ENCODE data around the gene HOXA13.

The HOXA13 gene

DNA sequence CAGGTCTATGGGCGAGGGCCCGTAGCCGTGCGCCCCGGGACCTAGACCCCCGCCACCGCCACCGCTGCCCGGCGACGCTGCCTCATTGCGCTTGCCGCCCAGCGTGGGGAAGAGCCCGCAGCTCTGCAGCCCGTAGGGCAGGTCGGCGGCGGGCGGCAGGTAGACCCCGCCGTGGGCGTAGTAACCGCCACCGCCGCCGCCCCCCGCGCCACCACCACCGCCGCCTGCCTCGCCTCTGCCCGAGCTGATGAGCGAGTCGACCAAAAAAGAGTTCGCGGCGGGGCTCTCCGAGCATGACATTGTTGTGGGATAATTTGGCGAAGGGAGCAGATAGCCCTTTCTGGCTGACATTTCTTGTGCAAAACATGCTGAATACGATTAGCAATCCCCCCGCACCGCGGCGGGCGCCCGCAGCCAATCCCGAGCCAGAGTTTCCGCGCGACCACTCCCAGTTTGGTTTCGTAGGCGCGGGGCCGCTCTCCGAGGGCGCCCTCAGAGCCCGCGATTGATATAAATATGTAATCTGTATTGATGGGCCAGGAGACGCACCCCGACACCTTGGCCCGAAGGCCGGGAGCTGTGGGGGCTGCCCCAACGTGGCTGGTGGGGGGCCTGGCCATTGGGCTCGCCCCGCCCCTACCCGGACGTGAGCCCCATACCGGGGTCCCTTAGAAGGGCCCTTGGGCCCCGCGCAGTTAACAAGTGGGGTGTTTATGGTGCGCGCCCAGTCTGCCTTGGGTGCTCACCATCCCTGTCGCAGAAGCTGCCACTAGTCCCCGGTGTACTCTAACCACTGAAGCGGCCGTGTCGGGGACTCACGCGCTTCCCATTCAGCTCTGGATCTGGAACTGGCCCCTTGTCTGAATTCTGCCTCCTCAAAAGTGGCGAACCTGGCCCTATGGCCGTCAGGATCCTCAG lies 25.7 kb downstream of the HOXA13 start, which contains the start of gene HOXA10:
Gene HOXA10, minus strand, starts transcription at position 365 of the 918 bp plus-strand sequence. Its CDS starts 14 bp downstream, at position 351.
- Mint-ChIP-seq H3K27me3 (peaks cover 67 to 91% of the 10 kb centered on the region in 2 donors), H3K4me1 (ENCODE audit: low read depth in 2 of 2) (peaks cover 14 to 20% of the 10 kb centered on the region in 2 donors), H3K4me3 (peak within 1 kb of the TSS; percentile 76 to 77), H3K36me3 (ENCODE audit: insufficient read depth) (peaks cover 19% of the 10 kb centered on the region), H3K27ac (no peak within 1 kb of the TSS), H3K9me3 (no peaks in the 10 kb centered on the region)
- ATAC-seq (replicated peaks) = no peak
- DNase-seq = no peak

DNA sequence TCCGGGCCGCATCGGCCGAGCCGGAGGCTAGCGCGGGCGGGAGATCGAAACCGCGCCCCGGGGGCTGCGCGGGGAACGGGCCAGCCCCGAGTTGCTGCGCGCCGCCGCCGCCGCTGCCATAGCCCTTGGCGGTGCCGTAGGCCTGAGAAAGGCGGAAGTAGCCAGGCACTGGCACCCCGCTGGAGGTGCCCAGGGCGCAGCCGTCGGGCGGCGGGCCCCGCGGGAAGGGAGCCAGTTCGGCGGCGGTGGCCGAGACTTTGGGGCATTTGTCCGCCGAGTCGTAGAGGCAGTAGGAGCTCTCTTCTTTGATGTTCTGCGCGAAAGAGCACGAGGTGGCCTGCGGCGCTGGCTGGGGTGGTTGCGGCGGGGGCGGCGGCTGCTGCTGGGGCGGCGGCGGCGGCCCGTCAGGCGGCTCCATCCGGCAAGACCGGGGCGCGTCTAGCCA lies 26.4 kb downstream of the HOXA13 start:
- H3K4me3 Mint-ChIP-seq = peak overlapping the region; percentile 76 to 77
- H3K9me3 Mint-ChIP-seq = no peaks in the 10 kb centered on the region
- peaks cover 22% of the 10 kb centered on the region for H3K36me3 Mint-ChIP-seq (ENCODE audit: insufficient read depth)
- peak; percentile 77 for ATAC-seq (replicated peaks)
- DNase-seq = peak in 1 of 3 experiments; percentile 37
- H3K27ac Mint-ChIP-seq = no peak overlapping the region
- H3K4me1 Mint-ChIP-seq (ENCODE audit: low read depth in 2 of 2) = peaks cover 17 to 24% of the 10 kb centered on the region in 2 donors
- H3K27me3 Mint-ChIP-seq = peaks cover 66 to 91% of the 10 kb centered on the region in 2 donors

- Mint-ChIP-seq H3K27ac (no peak overlapping the region), H3K4me1 (ENCODE audit: low read depth in 2 of 2) (peaks cover 19 to 26% of the 10 kb centered on the region in 2 donors), H3K4me3 (peak overlapping the region; percentile 76 to 77), H3K27me3 (peaks cover 66 to 91% of the 10 kb centered on the region in 2 donors), H3K9me3 (no peaks in the 10 kb centered on the region), H3K36me3 (ENCODE audit: insufficient read depth) (peaks cover 24% of the 10 kb centered on the region)
- no peak for DNase-seq
- peak; percentile 52 for ATAC-seq (replicated peaks)
Observed at GRCh38 chr7:27172823-27173510, 26.9 kb downstream of the HOXA13 start.

DNA sequence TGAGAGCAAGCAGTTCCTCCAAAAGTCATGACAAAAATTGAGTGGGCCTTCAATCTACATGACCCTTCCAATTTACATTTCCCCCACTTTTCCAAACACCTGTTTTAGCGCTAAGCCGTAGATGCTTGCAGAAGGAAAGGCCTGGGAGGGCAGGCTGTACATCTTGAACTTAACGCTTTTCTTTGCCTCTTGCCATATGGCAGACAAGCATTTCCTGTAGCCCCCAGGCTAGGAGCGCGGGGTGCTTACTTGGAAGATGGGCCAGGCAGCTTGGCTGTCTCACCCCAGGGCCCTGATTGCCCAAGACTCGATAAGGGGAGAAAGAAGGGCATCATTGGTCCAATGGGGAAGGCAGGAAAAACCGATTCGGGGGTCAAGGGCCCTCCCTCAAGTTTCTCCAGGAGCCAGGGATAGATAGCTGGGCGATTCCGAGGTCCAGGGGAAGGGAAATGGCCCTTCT lies 27.5 kb downstream of the HOXA13 start:
- Mint-ChIP-seq H3K9me3 (no peaks in the 10 kb centered on the region), H3K27ac (peak overlapping the region in 1 of 2 donors; percentile 33), H3K4me1 (ENCODE audit: low read depth in 2 of 2) (peaks cover 19 to 26% of the 10 kb centered on the region in 2 donors), H3K36me3 (ENCODE audit: insufficient read depth) (peaks cover 28% of the 10 kb centered on the region), H3K4me3 (peak overlapping the region; percentile 63 to 76), H3K27me3 (peaks cover 66 to 91% of the 10 kb centered on the region in 2 donors)
- DNase-seq = no peak
- no peak for ATAC-seq (replicated peaks)

GRCh38 chr7:27171637-27172314 lies 28.1 kb downstream of the HOXA13 start:
- H3K9me3 Mint-ChIP-seq = no peaks in the 10 kb centered on the region
- peaks cover 21 to 31% of the 10 kb centered on the region in 2 donors for H3K4me1 Mint-ChIP-seq (ENCODE audit: low read depth in 2 of 2)
- H3K27ac Mint-ChIP-seq = peak overlapping the region in 1 of 2 donors; percentile 33

DNA sequence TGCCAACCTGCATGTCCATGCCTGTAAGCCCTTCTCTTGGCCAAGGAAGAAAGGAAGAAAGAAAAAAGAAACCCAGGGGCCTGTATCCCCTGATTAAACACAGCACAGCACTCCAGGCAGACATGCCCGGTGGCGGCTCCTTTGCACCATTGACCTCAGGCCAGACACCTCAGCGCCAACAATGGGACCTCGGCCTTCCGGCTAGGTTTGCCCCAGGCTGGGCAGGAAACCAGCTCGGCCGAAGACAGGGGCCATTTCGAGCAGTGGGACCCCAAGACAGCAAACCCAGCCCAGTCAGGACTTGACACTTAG lies 28.6 kb downstream of the HOXA13 start:
- peak overlapping the region; percentile 63 to 76 for H3K4me3 Mint-ChIP-seq
- no peak for ATAC-seq (replicated peaks)
- no peak for DNase-seq
- peaks cover 37% of the 10 kb centered on the region for H3K36me3 Mint-ChIP-seq (ENCODE audit: insufficient read depth)
- peaks cover 76 to 91% of the 10 kb centered on the region in 2 donors for H3K27me3 Mint-ChIP-seq
- H3K27ac Mint-ChIP-seq = no peak overlapping the region
- peaks cover 23 to 31% of the 10 kb centered on the region in 2 donors for H3K4me1 Mint-ChIP-seq (ENCODE audit: low read depth in 2 of 2)
- H3K9me3 Mint-ChIP-seq = no peaks in the 10 kb centered on the region

More at GRCh38 chr7:27171637-27172314, 28.1 kb downstream of the HOXA13 start:
- H3K36me3 Mint-ChIP-seq (ENCODE audit: insufficient read depth) = peaks cover 33% of the 10 kb centered on the region
- ATAC-seq (replicated peaks) (no peak), DNase-seq (no peak)
- H3K27me3 Mint-ChIP-seq = peaks cover 71 to 91% of the 10 kb centered on the region in 2 donors
- peak overlapping the region; percentile 63 to 76 for H3K4me3 Mint-ChIP-seq

GRCh38 chr7:27170426-27171324 lies 29.2 kb downstream of the HOXA13 start:
- H3K4me1 Mint-ChIP-seq (ENCODE audit: low read depth in 2 of 2) = peaks cover 26 to 33% of the 10 kb centered on the region in 2 donors
- H3K4me3 Mint-ChIP-seq = no peak overlapping the region
- peaks cover 43% of the 10 kb centered on the region for H3K36me3 Mint-ChIP-seq (ENCODE audit: insufficient read depth)
- ATAC-seq (replicated peaks) (no peak), DNase-seq (no peak)
- peak overlapping the region in 1 of 2 donors; percentile 46 for H3K27ac Mint-ChIP-seq
- H3K27me3 Mint-ChIP-seq = peaks cover 74 to 91% of the 10 kb centered on the region in 2 donors
- H3K9me3 Mint-ChIP-seq = no peaks in the 10 kb centered on the region

- DNase-seq (no peak), ATAC-seq (replicated peaks) (peak; percentile 26)
- Mint-ChIP-seq H3K27me3 (peaks cover 70 to 91% of the 10 kb centered on the region in 2 donors), H3K36me3 (ENCODE audit: insufficient read depth) (peaks cover 49% of the 10 kb centered on the region), H3K4me3 (peak overlapping the region; percentile 31 to 41), H3K9me3 (no peaks in the 10 kb centered on the region), H3K27ac (peak overlapping the region in 1 of 2 donors; percentile 46), H3K4me1 (ENCODE audit: low read depth in 2 of 2) (peaks cover 28 to 35% of the 10 kb centered on the region in 2 donors)
Observed at GRCh38 chr7:27169658-27170425, 30.0 kb downstream of the HOXA13 start.

GRCh38 chr7:27168265-27168947 lies 31.5 kb downstream of the HOXA13 start:
- no peak for DNase-seq

GRCh38 chr7:27167916-27168264 lies 32.0 kb downstream of the HOXA13 start:
- Mint-ChIP-seq H3K4me1 (ENCODE audit: low read depth in 2 of 2) (peaks cover 32% of the 10 kb centered on the region in 2 donors), H3K27me3 (peaks cover 83 to 99% of the 10 kb centered on the region in 2 donors), H3K36me3 (ENCODE audit: insufficient read depth) (peaks cover 61% of the 10 kb centered on the region), H3K27ac (peak overlapping the region in 1 of 2 donors; percentile 3), H3K9me3 (no peaks in the 10 kb centered on the region), H3K4me3 (no peak overlapping the region)
- DNase-seq = no peak
- ATAC-seq (replicated peaks) = no peak

More at GRCh38 chr7:27168265-27168947, 31.5 kb downstream of the HOXA13 start:
- Mint-ChIP-seq H3K9me3 (no peaks in the 10 kb centered on the region), H3K4me3 (peak overlapping the region; percentile 4 to 46), H3K27ac (peak overlapping the region in 1 of 2 donors; percentile 3), H3K4me1 (ENCODE audit: low read depth in 2 of 2) (peaks cover 32% of the 10 kb centered on the region in 2 donors), H3K36me3 (ENCODE audit: insufficient read depth) (peaks cover 61% of the 10 kb centered on the region), H3K27me3 (peaks cover 81 to 94% of the 10 kb centered on the region in 2 donors)
- no peak for ATAC-seq (replicated peaks)
